ENCODE measurements around the gene WDR88. TPM values are rescaled to one million over a fixed set of nuclear protein-coding genes. Genes with fewer than 3 reads are reported as not detected.

Gene WDR88
- total and polyA plus RNA-seq, 2 donors (not counting 1 experiment from before 2014, with no cell fraction given), result 0.47 TPM; not detected in 1

DNA sequence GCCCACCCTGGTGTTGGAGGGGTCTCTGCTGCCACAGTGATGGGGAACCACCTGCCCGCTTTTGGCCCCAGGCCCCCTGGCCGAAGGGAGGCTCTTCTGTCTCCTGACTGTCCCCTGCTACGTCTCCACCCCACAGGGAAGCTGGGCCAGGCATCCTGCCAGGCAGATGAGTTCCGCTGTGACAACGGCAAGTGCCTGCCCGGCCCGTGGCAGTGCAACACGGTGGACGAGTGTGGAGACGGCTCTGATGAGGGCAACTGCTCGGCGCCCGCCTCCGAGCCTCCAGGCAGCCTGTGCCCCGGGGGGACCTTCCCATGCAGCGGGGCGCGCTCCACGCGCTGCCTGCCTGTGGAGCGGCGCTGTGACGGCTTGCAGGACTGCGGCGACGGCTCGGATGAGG, 73.2 kb downstream of the WDR88 start:
- no peaks in the 10 kb centered on the region for H3K79me2 ChIP-seq (ENCODE audit: control insufficient read depth, insufficient read depth, low read length)
- no peaks in the 10 kb centered on the region for H3K36me3 ChIP-seq (replicated peaks in 1 of 2; ENCODE audit: control extremely low read depth in 1 of 2, control insufficient read depth in 1 of 2, extremely low read depth in 1 of 2, insufficient read depth in 2 of 2, low read length in 1 of 2)
- ATAC-seq (ENCODE audit: low read depth) (no peak), DNase-seq (no peak)
- Mint-ChIP-seq H3K27ac (no peak overlapping the region), H3K4me1 (no peaks in the 10 kb centered on the region), H3K27me3 (no peaks in the 10 kb centered on the region), H3K9me3 (ENCODE audit: insufficient read depth) (no peaks in the 10 kb centered on the region), H3K4me3 (no peak overlapping the region)
- H3K4me3 ChIP-seq (ENCODE audit: control extremely low read depth in 1 of 5, extremely low read depth in 1 of 5, insufficient read depth in 1 of 5, low read depth in 2 of 5, low read length in 4 of 5), result no peak overlapping the region
- H3K9ac ChIP-seq (ENCODE audit: low read length), result no peak overlapping the region
- POLR2A ChIA-PET, result no interaction called here
- no peak overlapping the region for H3K4me2 ChIP-seq (replicated peaks; ENCODE audit: low read depth, low read length, poor library complexity, severe bottlenecking)
- WGBS (ENCODE audit: insufficient coverage), result 95% methylated on average over 27 of the region's 27 CpGs
- CTCF ChIA-PET, result no interaction called here
- TF ChIP-seq, protein P1, sequence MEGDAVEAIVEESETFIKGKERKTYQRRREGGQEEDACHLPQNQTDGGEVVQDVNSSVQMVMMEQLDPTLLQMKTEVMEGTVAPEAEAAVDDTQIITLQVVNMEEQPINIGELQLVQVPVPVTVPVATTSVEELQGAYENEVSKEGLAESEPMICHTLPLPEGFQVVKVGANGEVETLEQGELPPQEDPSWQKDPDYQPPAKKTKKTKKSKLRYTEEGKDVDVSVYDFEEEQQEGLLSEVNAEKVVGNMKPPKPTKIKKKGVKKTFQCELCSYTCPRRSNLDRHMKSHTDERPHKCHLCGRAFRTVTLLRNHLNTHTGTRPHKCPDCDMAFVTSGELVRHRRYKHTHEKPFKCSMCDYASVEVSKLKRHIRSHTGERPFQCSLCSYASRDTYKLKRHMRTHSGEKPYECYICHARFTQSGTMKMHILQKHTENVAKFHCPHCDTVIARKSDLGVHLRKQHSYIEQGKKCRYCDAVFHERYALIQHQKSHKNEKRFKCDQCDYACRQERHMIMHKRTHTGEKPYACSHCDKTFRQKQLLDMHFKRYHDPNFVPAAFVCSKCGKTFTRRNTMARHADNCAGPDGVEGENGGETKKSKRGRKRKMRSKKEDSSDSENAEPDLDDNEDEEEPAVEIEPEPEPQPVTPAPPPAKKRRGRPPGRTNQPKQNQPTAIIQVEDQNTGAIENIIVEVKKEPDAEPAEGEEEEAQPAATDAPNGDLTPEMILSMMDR (IDR thresholded peaks at IDR 0.05), result no peak
- TF ChIP-seq EZH2 (IDR thresholded peaks at IDR 0.05; ENCODE audit: borderline replicate concordance, insufficient read depth, low read depth, low read length, poor library complexity, severe bottlenecking), result no peak
- H3K4me1 ChIP-seq (ENCODE audit: control insufficient read depth in 2 of 2, insufficient read depth in 2 of 2, low read length in 2 of 2), result no peaks in the 10 kb centered on the region
- H3K27me3 ChIP-seq (replicated peaks in 1 of 4; ENCODE audit: control extremely low read depth in 1 of 4, control insufficient read depth in 3 of 4, insufficient read depth in 4 of 4, low read length in 3 of 4), result no peaks in the 10 kb centered on the region
- no peak overlapping the region for H2AFZ ChIP-seq (ENCODE audit: insufficient read depth, low read depth, low read length, poor library complexity, severe bottlenecking)
- no peaks in the 10 kb centered on the region for H4K20me1 ChIP-seq (ENCODE audit: control insufficient read depth, insufficient read depth, low read length, poor library complexity, severe bottlenecking)
- intact Hi-C loops (cut with micrococcal nuclease), result no loop called here
- no peak overlapping the region for H3K27ac ChIP-seq (ENCODE audit: low read length in 2 of 2)
- no peaks in the 10 kb centered on the region for H3K9me3 ChIP-seq (ENCODE audit: control extremely low read depth in 1 of 3, control insufficient read depth in 2 of 3, insufficient read depth in 1 of 3, low read length in 2 of 3)

DNA sequence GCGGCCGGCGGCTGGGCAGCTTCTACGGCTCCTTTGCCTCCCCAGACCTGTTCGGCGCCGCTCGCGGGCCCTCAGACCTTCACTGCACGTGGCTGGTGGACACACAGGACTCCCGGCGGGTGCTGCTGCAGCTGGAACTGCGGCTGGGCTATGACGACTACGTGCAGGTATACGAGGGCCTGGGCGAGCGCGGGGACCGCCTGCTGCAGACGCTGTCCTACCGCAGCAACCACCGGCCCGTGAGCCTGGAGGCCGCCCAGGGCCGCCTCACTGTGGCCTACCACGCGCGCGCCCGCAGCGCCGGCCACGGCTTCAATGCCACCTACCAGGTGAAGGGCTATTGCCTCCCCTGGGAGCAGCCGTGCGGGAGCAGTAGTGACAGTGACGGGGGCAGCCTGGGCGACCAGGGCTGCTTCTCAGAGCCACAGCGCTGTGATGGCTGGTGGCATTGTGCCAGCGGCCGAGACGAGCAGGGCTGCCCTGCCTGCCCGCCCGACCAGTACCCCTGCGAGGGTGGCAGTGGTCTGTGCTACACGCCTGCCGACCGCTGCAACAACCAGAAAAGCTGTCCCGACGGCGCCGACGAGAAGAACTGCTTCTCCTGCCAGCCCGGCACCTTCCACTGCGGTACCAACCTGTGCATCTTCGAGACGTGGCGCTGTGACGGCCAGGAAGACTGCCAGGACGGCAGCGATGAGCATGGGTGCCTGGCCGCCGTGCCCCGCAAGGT, 73.8 kb downstream of the WDR88 start:
- no peak overlapping the region for H3K27ac Mint-ChIP-seq
- no peak overlapping the region for H3K4me3 Mint-ChIP-seq
- H3K27me3 ChIP-seq (replicated peaks in 1 of 4; ENCODE audit: control extremely low read depth in 1 of 4, control insufficient read depth in 3 of 4, insufficient read depth in 4 of 4, low read length in 3 of 4), result no peaks in the 10 kb centered on the region
- H3K4me3 ChIP-seq (ENCODE audit: control extremely low read depth in 1 of 5, extremely low read depth in 1 of 5, insufficient read depth in 1 of 5, low read depth in 2 of 5, low read length in 4 of 5), result no peak overlapping the region
- intact Hi-C loops (cut with micrococcal nuclease), result no loop called here
- H3K9me3 Mint-ChIP-seq (ENCODE audit: insufficient read depth), result no peaks in the 10 kb centered on the region
- H3K9ac ChIP-seq (ENCODE audit: low read length), result no peak overlapping the region
- H3K4me2 ChIP-seq (replicated peaks; ENCODE audit: low read depth, low read length, poor library complexity, severe bottlenecking), result no peak overlapping the region
- H4K20me1 ChIP-seq (ENCODE audit: control insufficient read depth, insufficient read depth, low read length, poor library complexity, severe bottlenecking), result no peaks in the 10 kb centered on the region
- ChIA-PET POLR2A (no interaction called here), CTCF (no interaction called here)
- DNase-seq (no peak), ATAC-seq (ENCODE audit: low read depth) (no peak)
- no peaks in the 10 kb centered on the region for H3K9me3 ChIP-seq (ENCODE audit: control extremely low read depth in 1 of 3, control insufficient read depth in 2 of 3, insufficient read depth in 1 of 3, low read length in 2 of 3)
- H3K4me1 Mint-ChIP-seq, result no peaks in the 10 kb centered on the region
- TF ChIP-seq, protein P1 (IDR thresholded peaks at IDR 0.05), result no peak
- TF ChIP-seq EZH2 (IDR thresholded peaks at IDR 0.05; ENCODE audit: borderline replicate concordance, insufficient read depth, low read depth, low read length, poor library complexity, severe bottlenecking), result no peak
- H3K36me3 ChIP-seq (replicated peaks in 1 of 2; ENCODE audit: control extremely low read depth in 1 of 2, control insufficient read depth in 1 of 2, extremely low read depth in 1 of 2, insufficient read depth in 2 of 2, low read length in 1 of 2), result no peaks in the 10 kb centered on the region
- no peaks in the 10 kb centered on the region for H3K4me1 ChIP-seq (ENCODE audit: control insufficient read depth in 2 of 2, insufficient read depth in 2 of 2, low read length in 2 of 2)
- 96% methylated on average over 62 of the region's 64 CpGs for WGBS (ENCODE audit: insufficient coverage)
- no peaks in the 10 kb centered on the region for H3K27me3 Mint-ChIP-seq
- no peaks in the 10 kb centered on the region for H3K79me2 ChIP-seq (ENCODE audit: control insufficient read depth, insufficient read depth, low read length)
- H2AFZ ChIP-seq (ENCODE audit: insufficient read depth, low read depth, low read length, poor library complexity, severe bottlenecking), result no peak overlapping the region
- H3K27ac ChIP-seq (ENCODE audit: low read length in 2 of 2), result no peak overlapping the region
